Neuronal stem cell (in vitro differentiated cells): ENCODE measurements around the gene SORL1.

Experiments used
- DNase-seq: peaks from one replicate; pipeline ENCODE4 v3.0.0-alpha.2; 2013; ENCODE audit warnings: low spot score
- H2AFZ ChIP-seq: one replicate; pipeline ENCODE4 v1.6.1; 2013; ENCODE audit warnings: mild to moderate bottlenecking, low read length, inconsistent platforms
- H2AK5ac ChIP-seq: 2 replicates; pipeline ENCODE4 v1.6.1; 2013; ENCODE audit warnings: low read depth, mild to moderate bottlenecking, inconsistent platforms, low read length, moderate library complexity, mixed read lengths
- H2BK120ac ChIP-seq: 2 replicates; pipeline ENCODE4 v1.6.1; 2013; ENCODE audit warnings: low read depth, mild to moderate bottlenecking, inconsistent platforms, low read length, moderate library complexity, mixed read lengths
- H2BK12ac ChIP-seq: one replicate; pipeline ENCODE4 v1.6.1; 2013; ENCODE audit warnings: low read length, inconsistent platforms
- H2BK15ac ChIP-seq: 2 replicates; pipeline ENCODE4 v1.6.1; 2013; ENCODE audit warnings: mild to moderate bottlenecking, low read length, inconsistent platforms, mixed read lengths
- H2BK5ac ChIP-seq: one replicate; pipeline ENCODE4 v1.6.1; 2013; ENCODE audit warnings: inconsistent platforms, mild to moderate bottlenecking, low read length, moderate library complexity
- H3K14ac ChIP-seq: one replicate; pipeline ENCODE4 v1.6.1; 2013; ENCODE audit warnings: low read length, inconsistent platforms
- H3K18ac ChIP-seq: 2 replicates; pipeline ENCODE4 v1.6.1; 2013; ENCODE audit warnings: low read length, inconsistent platforms
- H3K23ac ChIP-seq: 2 replicates; pipeline ENCODE4 v1.6.1; 2013; ENCODE audit warnings: low read depth, mild to moderate bottlenecking, mixed read lengths, low read length, inconsistent platforms; ENCODE audit not compliant: poor library complexity
- H3K27ac ChIP-seq: replicated peaks from 3 replicates; pipeline ENCODE4 v1.5.1; 2013; ENCODE audit warnings: low read length, inconsistent platforms
- H3K27me3 ChIP-seq, 3 experiments: 2 replicates each; pipeline ENCODE4 v1.6.1; 2013; ENCODE audit warnings: low read length in 3 of 3, mild to moderate bottlenecking in 2 of 3, inconsistent platforms in 1 of 3, low read depth in 1 of 3, mixed read lengths in 1 of 3, moderate library complexity in 1 of 3; ENCODE audit not compliant: control insufficient read depth in 3 of 3, insufficient read depth in 3 of 3
- H3K36me3 ChIP-seq, 2 donors: replicated peaks in 1 of 2; 2 replicates each; pipeline ENCODE4 v1.6.1; 2013; ENCODE audit warnings: low read length in 2 of 2; ENCODE audit not compliant: control insufficient read depth in 2 of 2, insufficient read depth in 2 of 2
- H3K4ac ChIP-seq: 2 replicates; pipeline ENCODE4 v1.6.1; 2013; ENCODE audit warnings: inconsistent platforms, mild to moderate bottlenecking, low read length, moderate library complexity
- H3K4me1 ChIP-seq, 2 donors: 1 replicate in 1 of 2; 2 replicates in 1 of 2; pipeline ENCODE4 v1.6.1; 2013; ENCODE audit warnings: low read length in 2 of 2, low read depth in 1 of 2; ENCODE audit not compliant: control insufficient read depth in 2 of 2, insufficient read depth in 1 of 2
- H3K4me2 ChIP-seq: one replicate; pipeline ENCODE4 v1.6.1; 2013; ENCODE audit warnings: mild to moderate bottlenecking, low read length, inconsistent platforms; ENCODE audit not compliant: insufficient read depth, poor library complexity, severe bottlenecking
- H3K4me3 ChIP-seq, 2 donors: 2 replicates each; pipeline ENCODE4 v1.5.1; 2013; ENCODE audit warnings: low read length in 2 of 2, mild to moderate bottlenecking in 2 of 2, inconsistent platforms in 1 of 2, moderate library complexity in 1 of 2
- H3K79me1 ChIP-seq: one replicate; pipeline ENCODE4 v1.6.1; 2013; ENCODE audit warnings: low read depth, mild to moderate bottlenecking, inconsistent platforms, low read length, moderate library complexity
- H3K9ac ChIP-seq: one replicate; pipeline ENCODE4 v1.6.1; 2013; ENCODE audit warnings: mild to moderate bottlenecking, low read depth, low read length, inconsistent platforms; ENCODE audit not compliant: poor library complexity
- H3K9me3 ChIP-seq, 2 donors: replicated peaks in 1 of 2; 2 replicates each; pipeline versions ENCODE3 to v1.6.1; 2013; ENCODE audit warnings: low read length in 2 of 2, mild to moderate bottlenecking in 2 of 2, inconsistent platforms in 1 of 2, low read depth in 1 of 2, mixed read lengths in 1 of 2, moderate library complexity in 1 of 2; ENCODE audit not compliant: control insufficient read depth in 2 of 2, insufficient read depth in 1 of 2
- H4K8ac ChIP-seq: one replicate; pipeline ENCODE4 v1.6.1; 2013; ENCODE audit warnings: low read depth, mild to moderate bottlenecking, inconsistent platforms, low read length, moderate library complexity
- H4K91ac ChIP-seq: one replicate; pipeline ENCODE4 v1.6.1; 2013; ENCODE audit warnings: low read length, low read depth, mild to moderate bottlenecking, inconsistent platforms; ENCODE audit not compliant: poor library complexity
- WGBS, 2 donors: extraction: QIAGEN DNeasy Blood & Tissue Kit; methylation state at CpG; one replicate each; pipeline ENCODE4 v1.1.7; 2013; ENCODE audit warnings: missing lambda C conversion rate in 2 of 2, mixed read lengths in 1 of 2; ENCODE audit not compliant: insufficient read length in 2 of 2, insufficient replicate concordance in 1 of 2; ENCODE audit errors: extremely low coverage in 2 of 2; 5-methylcytosine and 5-hydroxymethylcytosine counted together

SORL1 gene

DNA sequence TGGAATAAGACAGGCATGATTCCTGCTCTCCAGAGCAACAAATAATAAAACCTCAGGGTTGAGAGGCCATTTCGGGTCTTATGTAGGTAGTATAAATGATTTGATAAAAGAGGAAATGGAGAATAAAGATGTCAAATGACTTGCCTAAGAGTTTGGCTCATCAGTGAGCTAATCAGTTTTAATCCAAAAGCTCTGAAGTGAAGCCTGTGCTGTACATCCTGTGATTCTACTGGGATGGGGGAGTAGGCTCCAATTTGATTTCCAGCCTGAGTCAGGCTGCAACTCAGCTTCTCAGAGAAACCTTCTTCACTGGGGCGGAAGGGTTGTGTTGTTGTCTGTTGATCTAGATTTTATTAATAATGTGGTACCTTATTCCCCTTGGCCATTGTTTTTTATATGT lies 192.9 kb downstream of the SORL1 start:
- H2BK120ac ChIP-seq: no peak overlapping the region
- no peak overlapping the region for H2BK5ac ChIP-seq
- H3K23ac ChIP-seq: no peak overlapping the region
- H4K91ac ChIP-seq: no peak overlapping the region
- H4K8ac ChIP-seq: no peak overlapping the region
- no peak overlapping the region for H3K4ac ChIP-seq
- no peak overlapping the region for H2BK12ac ChIP-seq
- no peak overlapping the region for H3K9ac ChIP-seq
- no peak overlapping the region for H3K14ac ChIP-seq
- WGBS, 2 donors: no CpG with 5 or more reads among the region's 2 CpGs
- no peaks in the 10 kb centered on the region for H3K79me1 ChIP-seq
- no peak overlapping the region for H2AK5ac ChIP-seq
- H3K36me3 ChIP-seq: no peaks in the 10 kb centered on the region
- H3K27ac ChIP-seq: no peak overlapping the region
- no peaks in the 10 kb centered on the region for H3K9me3 ChIP-seq
- no peaks in the 10 kb centered on the region for H3K27me3 ChIP-seq
- no peak overlapping the region for H3K4me2 ChIP-seq
- no peak for DNase-seq
- H2AFZ ChIP-seq: no peak overlapping the region
- H3K18ac ChIP-seq: no peak overlapping the region
- H3K4me3 ChIP-seq: no peak overlapping the region
- no peak overlapping the region for H2BK15ac ChIP-seq
- H3K4me1 ChIP-seq: peaks cover 0 to 2% of the 10 kb centered on the region in 2 donors

DNA sequence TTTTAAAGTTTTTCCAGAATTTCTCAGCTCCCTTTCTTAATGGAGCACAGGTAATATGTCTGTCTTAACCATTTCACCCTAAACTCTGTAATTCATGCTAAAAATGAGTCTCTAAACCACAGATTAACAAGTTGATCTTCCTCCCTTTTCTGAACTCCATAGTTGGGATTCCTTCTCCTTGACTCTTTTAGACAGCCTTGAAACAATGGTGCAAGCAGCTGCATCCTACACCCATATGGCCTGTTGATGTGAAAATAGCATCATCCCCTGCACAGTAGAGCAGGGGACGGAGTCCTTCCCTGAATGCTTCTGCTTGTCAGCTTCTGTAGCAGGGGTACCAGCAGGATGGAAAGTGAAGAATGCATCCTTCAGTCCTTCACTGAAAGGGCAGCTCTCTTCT lies 193.5 kb downstream of the SORL1 start:
- H2AFZ ChIP-seq: no peak overlapping the region
- H3K36me3 ChIP-seq: no peaks in the 10 kb centered on the region
- H3K4me1 ChIP-seq: peaks cover 0 to 2% of the 10 kb centered on the region in 2 donors
- H2BK5ac ChIP-seq: no peak overlapping the region
- H3K4ac ChIP-seq: no peak overlapping the region
- H3K18ac ChIP-seq: peak overlapping the region; percentile 2
- H4K91ac ChIP-seq: no peak overlapping the region
- H3K79me1 ChIP-seq: no peaks in the 10 kb centered on the region
- no peak overlapping the region for H2BK120ac ChIP-seq
- no CpG with 5 or more reads among the region's 1 CpG for WGBS, 2 donors
- H3K4me3 ChIP-seq: no peak overlapping the region
- H4K8ac ChIP-seq: no peak overlapping the region
- no peak for DNase-seq
- no peak overlapping the region for H3K4me2 ChIP-seq
- no peak overlapping the region for H3K27ac ChIP-seq
- H2AK5ac ChIP-seq: no peak overlapping the region
- no peak overlapping the region for H2BK15ac ChIP-seq
- H3K14ac ChIP-seq: no peak overlapping the region
- no peak overlapping the region for H3K23ac ChIP-seq
- H3K9me3 ChIP-seq: no peaks in the 10 kb centered on the region
- no peak overlapping the region for H2BK12ac ChIP-seq
- no peak overlapping the region for H3K9ac ChIP-seq
- H3K27me3 ChIP-seq: peaks cover 0 to 4% (median 0%) of the 10 kb centered on the region in 3 experiments

DNA sequence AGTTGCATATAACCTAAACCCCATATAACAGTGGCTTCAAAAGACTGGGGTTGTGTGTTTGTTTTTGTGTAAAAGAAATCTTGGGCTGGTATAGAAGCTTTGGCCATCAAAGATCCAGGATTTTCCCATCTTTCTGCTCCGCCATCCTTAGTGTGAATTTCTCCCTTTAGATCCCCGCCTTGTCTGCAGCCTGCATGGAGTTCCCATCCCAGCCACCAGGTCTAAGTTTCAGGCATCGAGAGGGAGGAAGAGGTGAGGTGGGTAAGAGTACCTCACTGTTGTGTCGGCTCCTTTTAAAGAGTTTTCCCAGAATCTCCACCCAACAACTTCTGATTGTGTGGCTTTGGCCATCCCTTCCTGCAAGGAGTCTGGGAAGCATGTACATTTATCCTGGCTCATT lies 196.2 kb downstream of the SORL1 start:
- Histone ChIP-seq H3K79me1 (no peaks in the 10 kb centered on the region), H3K9me3 (no peaks in the 10 kb centered on the region), H2BK15ac (no peak overlapping the region), H3K14ac (no peak overlapping the region), H3K27ac (no peak overlapping the region), H3K27me3 (peaks cover 0 to 15% (median 0%) of the 10 kb centered on the region in 3 experiments), H3K18ac (no peak overlapping the region), H3K9ac (no peak overlapping the region), H2AK5ac (no peak overlapping the region), H3K4ac (no peak overlapping the region), H3K4me2 (no peak overlapping the region), H3K4me1 (peaks cover 0 to 2% of the 10 kb centered on the region in 2 donors), H4K8ac (no peak overlapping the region), H3K36me3 (no peaks in the 10 kb centered on the region), H2BK12ac (no peak overlapping the region), H3K23ac (no peak overlapping the region), H3K4me3 (no peak overlapping the region), H2BK5ac (no peak overlapping the region), H4K91ac (no peak overlapping the region), H2BK120ac (no peak overlapping the region), H2AFZ (no peak overlapping the region)
- WGBS, 2 donors: no CpG with 5 or more reads among the region's 4 CpGs
- no peak for DNase-seq

DNA sequence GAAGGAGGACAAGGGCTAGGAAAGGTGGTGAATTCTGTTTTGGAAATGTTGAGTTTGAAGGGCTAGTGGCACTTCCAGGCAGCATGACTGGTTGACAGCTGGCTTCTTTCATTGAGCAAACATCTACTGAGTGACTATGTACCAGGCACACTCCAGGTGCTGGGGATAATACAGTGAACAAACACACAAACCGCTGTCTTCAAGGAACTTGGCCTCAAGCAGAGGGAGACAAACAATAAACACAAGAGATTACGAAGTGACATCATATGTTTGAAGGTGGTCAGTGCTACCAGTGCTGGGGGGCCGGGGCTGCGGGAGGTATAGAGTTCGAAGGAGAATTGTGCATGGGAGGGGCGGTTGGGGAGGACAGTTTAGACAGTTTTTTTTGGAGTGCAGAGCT lies 197.7 kb downstream of the SORL1 start:
- H3K23ac ChIP-seq: no peak overlapping the region
- H3K36me3 ChIP-seq: no peaks in the 10 kb centered on the region
- no peak overlapping the region for H2BK5ac ChIP-seq
- H3K9ac ChIP-seq: no peak overlapping the region
- no peak for DNase-seq
- H3K79me1 ChIP-seq: no peaks in the 10 kb centered on the region
- no peak overlapping the region for H2AK5ac ChIP-seq
- no peak overlapping the region for H3K4me3 ChIP-seq
- no CpG with 5 or more reads among the region's 6 CpGs for WGBS, 2 donors
- no peak overlapping the region for H3K18ac ChIP-seq
- H4K91ac ChIP-seq: no peak overlapping the region
- no peak overlapping the region for H2AFZ ChIP-seq
- no peaks in the 10 kb centered on the region for H3K9me3 ChIP-seq
- H2BK15ac ChIP-seq: no peak overlapping the region
- no peak overlapping the region for H2BK12ac ChIP-seq
- no peak overlapping the region for H2BK120ac ChIP-seq
- H3K4me2 ChIP-seq: no peak overlapping the region
- H3K14ac ChIP-seq: no peak overlapping the region
- peaks cover under 1 to 11% of the 10 kb centered on the region in 2 donors for H3K4me1 ChIP-seq
- H4K8ac ChIP-seq: no peak overlapping the region
- no peak overlapping the region for H3K4ac ChIP-seq
- H3K27ac ChIP-seq: no peak overlapping the region
- H3K27me3 ChIP-seq: peaks cover 0 to 26% (median 0%) of the 10 kb centered on the region in 3 experiments
